OCI-LY3 (cell line): ENCODE results near the gene SETDB1.
"Not testable (repeated sequence)": the region's sequence is repeated elsewhere in the genome, so short reads cannot be mapped to it uniquely, and the experiment has no call there.

Experiments
- H2AFZ ChIP-seq: fragments of 200-600, 300-600 bp; shearing (Covaris generic); 2 replicates; pipeline ENCODE4 v1.6.0; 2014; ENCODE audit warnings: antibody characterized with exemption, low read depth, low read length
- H3K27ac ChIP-seq: fragments of 200-600, 300-600 bp; sonication (generic); 2 replicates; pipeline ENCODE4 v1.5.1; 2014; ENCODE audit warnings: mild to moderate bottlenecking, low read length, moderate library complexity, mixed read lengths
- H3K27me3 ChIP-seq: fragments of 200-600, 300-600 bp; sonication (generic); 2 replicates; pipeline ENCODE4 v1.6.1; 2014; ENCODE audit warnings: low read depth, low read length, mixed read lengths
- H3K36me3 ChIP-seq: fragments of 200-600, 300-600 bp; sonication (generic); replicated peaks from 2 replicates; pipeline ENCODE3; 2014; ENCODE audit warnings: low read depth, low read length, mixed read lengths
- H3K4me1 ChIP-seq: fragments of 300-600, 200-600 bp; sonication (generic); 2 replicates; pipeline ENCODE4 v1.6.1; 2014; ENCODE audit warnings: low read length, mixed read lengths
- H3K4me2 ChIP-seq: fragments of 200-600, 300-600 bp; sonication (generic); 2 replicates; pipeline ENCODE4 v1.6.1; 2014; ENCODE audit warnings: low read length, mixed read lengths
- H3K4me3 ChIP-seq: fragments of 300-600, 200-600 bp; sonication (generic); 2 replicates; pipeline ENCODE4 v1.5.1; 2014; ENCODE audit warnings: antibody characterized with exemption, mild to moderate bottlenecking, low read length, moderate library complexity
- H3K79me2 ChIP-seq: fragments of 300-600, 200-600 bp; shearing (Covaris generic); 2 replicates; pipeline ENCODE4 v1.6.1; 2014; ENCODE audit warnings: mild to moderate bottlenecking, low read length, mixed read lengths
- H3K9ac ChIP-seq: fragments of 300-600, 200-600 bp; shearing (Covaris generic); 2 replicates; pipeline ENCODE4 v1.6.0; 2014; ENCODE audit warnings: mild to moderate bottlenecking, low read length, moderate library complexity
- H3K9me3 ChIP-seq: fragments of 200-600, 300-600 bp; shearing (Covaris generic); 2 replicates; pipeline ENCODE4 v1.6.1; 2014; ENCODE audit warnings: low read length, mixed read lengths; ENCODE audit not compliant: insufficient read depth
- H4K20me1 ChIP-seq: fragments of 200-600, 300-600 bp; sonication (generic); 2 replicates; pipeline ENCODE4 v1.6.1; 2016; ENCODE audit warnings: low read length, mixed read lengths; ENCODE audit not compliant: insufficient read depth
- CTCF ChIP-seq: fragments of 200-600, 300-600 bp; sonication (generic); IDR thresholded peaks from 2 replicates; pipeline ENCODE4 v1.5.1; 2014; ENCODE audit warnings: antibody characterized with exemption, low read length, low read depth
- EZH2phosphoT487 ChIP-seq: fragments of 200-600 bp; shearing (Covaris generic); IDR thresholded peaks from 2 replicates; pipeline ENCODE4 v1.6.1; 2018; ENCODE audit warnings: antibody characterized with exemption, mixed run types, low read depth

Gene SETDB1

GRCh38 chr1:150888727-150889126, 37.4 kb upstream of the SETDB1 start:
- Histone ChIP-seq H3K4me1 (peaks cover 9% of the 10 kb centered on the region), H3K27me3 (peaks cover 12% of the 10 kb centered on the region; the same call in 1 of the 2 replicates), H3K36me3 (no peaks in the 10 kb centered on the region), H3K4me2 (no peak overlapping the region), H3K9ac (no peak overlapping the region), H3K27ac (no peak overlapping the region), H3K4me3 (no peak overlapping the region), H3K79me2 (no peaks in the 10 kb centered on the region), H3K9me3 (no peaks in the 10 kb centered on the region), H2AFZ (no peak overlapping the region), H4K20me1 (no peaks in the 10 kb centered on the region)
- TF ChIP-seq EZH2phosphoT487 (no peak), CTCF (no peak)

GRCh38 chr1:150890033-150890416, 36.1 kb upstream of the SETDB1 start:
- H3K27me3 ChIP-seq = peaks cover 12% of the 10 kb centered on the region; the same call in 1 of the 2 replicates
- no peak overlapping the region for H3K4me3 ChIP-seq
- H3K4me2 ChIP-seq = peak overlapping the region; percentile 12; the same call in 1 of the 2 replicates
- H4K20me1 ChIP-seq = no peaks in the 10 kb centered on the region
- no peak overlapping the region for H3K9ac ChIP-seq
- H3K79me2 ChIP-seq = no peaks in the 10 kb centered on the region
- no peaks in the 10 kb centered on the region for H3K9me3 ChIP-seq
- H3K36me3 ChIP-seq = no peaks in the 10 kb centered on the region
- H3K27ac ChIP-seq = no peak overlapping the region
- H2AFZ ChIP-seq = peak overlapping the region; percentile 10; the same call in 1 of the 2 replicates
- H3K4me1 ChIP-seq = peaks cover 9% of the 10 kb centered on the region
- TF ChIP-seq CTCF = no peak
- no peak for TF ChIP-seq EZH2phosphoT487

DNA sequence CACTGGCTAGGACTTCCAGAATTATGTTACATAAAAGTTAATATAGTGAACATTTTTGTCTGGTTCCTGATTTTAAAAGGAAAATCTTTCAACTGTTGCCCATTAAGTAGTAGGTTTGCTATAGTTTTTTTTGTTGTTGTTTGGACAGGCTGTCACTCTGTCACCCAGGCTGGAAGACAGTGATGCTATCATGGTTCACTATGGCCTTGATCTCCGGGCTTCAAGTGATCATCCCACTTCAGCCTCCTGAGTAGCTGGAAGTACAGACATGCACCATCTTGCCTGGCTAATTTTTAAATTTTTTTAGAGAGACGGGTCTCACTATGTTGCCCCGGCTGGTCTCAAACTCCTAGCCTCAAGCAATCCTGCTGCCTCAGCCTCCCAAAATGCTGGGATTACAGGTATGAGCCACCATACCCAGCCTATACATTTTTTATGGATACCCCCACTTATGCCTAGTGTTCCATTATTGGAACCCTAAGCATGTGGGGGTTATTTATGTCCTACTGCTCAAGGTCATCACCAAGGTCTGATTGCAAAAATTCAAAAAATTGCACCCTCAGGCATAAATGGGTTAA, 32.7 kb upstream of the SETDB1 start:
- Histone ChIP-seq H3K36me3 (no peaks in the 10 kb centered on the region), H3K27me3 (peaks cover 6% of the 10 kb centered on the region; the same call in 1 of the 2 replicates), H3K4me2 (no peak overlapping the region), H3K4me1 (peaks cover 9% of the 10 kb centered on the region), H3K9ac (no peak overlapping the region), H3K27ac (no peak overlapping the region), H2AFZ (no peak overlapping the region), H3K4me3 (no peak overlapping the region), H3K9me3 (no peaks in the 10 kb centered on the region), H4K20me1 (no peaks in the 10 kb centered on the region), H3K79me2 (no peaks in the 10 kb centered on the region)
- no peak for TF ChIP-seq EZH2phosphoT487
- TF ChIP-seq CTCF = no peak

DNA sequence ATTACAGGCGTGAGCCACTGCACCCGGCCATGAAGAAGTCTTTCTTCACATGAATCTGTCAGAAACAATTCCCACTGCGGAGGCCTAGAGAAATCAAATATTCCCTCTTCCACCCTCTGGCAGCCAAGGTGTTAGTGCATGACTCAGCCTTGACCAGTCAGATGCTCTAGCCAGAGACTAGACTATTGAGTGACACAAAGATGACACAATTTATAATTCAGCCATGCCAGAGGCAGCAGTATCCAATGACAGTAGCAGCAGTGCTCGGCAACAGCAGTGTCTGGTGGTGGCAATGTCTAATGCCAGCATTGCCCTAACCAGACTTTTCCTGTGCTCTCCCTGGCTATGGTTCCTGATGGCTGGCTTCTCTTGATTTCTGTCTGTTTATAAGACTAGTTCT, 30.5 kb upstream of the SETDB1 start:
- no peaks in the 10 kb centered on the region for H3K79me2 ChIP-seq
- no peak overlapping the region for H3K9ac ChIP-seq
- no peak overlapping the region for H2AFZ ChIP-seq
- H3K4me3 ChIP-seq = no peak overlapping the region
- no peak overlapping the region for H3K4me2 ChIP-seq
- H3K9me3 ChIP-seq = no peaks in the 10 kb centered on the region
- no peaks in the 10 kb centered on the region for H3K27me3 ChIP-seq
- TF ChIP-seq EZH2phosphoT487 = no peak
- TF ChIP-seq CTCF = no peak
- H3K36me3 ChIP-seq = no peaks in the 10 kb centered on the region
- H3K27ac ChIP-seq = no peak overlapping the region
- no peaks in the 10 kb centered on the region for H4K20me1 ChIP-seq
- no peaks in the 10 kb centered on the region for H3K4me1 ChIP-seq

- not testable (repeated sequence) for H3K4me2 ChIP-seq, H3K27ac ChIP-seq, H3K9ac ChIP-seq, H3K79me2 ChIP-seq, H3K36me3 ChIP-seq, H3K27me3 ChIP-seq, H2AFZ ChIP-seq, H3K4me3 ChIP-seq, H3K4me1 ChIP-seq, H3K9me3 ChIP-seq, H4K20me1 ChIP-seq
Measured at GRCh38 chr1:150899795-150900194, 26.4 kb upstream of the SETDB1 start.
